GM21360 (cell line): ENCODE measurements around the gene MEIOC.
"Not testable (repeated sequence)": the region's sequence is repeated elsewhere in the genome, so short reads cannot be mapped to it uniquely, and the experiment has no call there.

Source experiments
- ATAC-seq: cut with Tn5 transposase; IDR thresholded peaks from one replicate; pipeline ENCODE4 v1.9.1; 2021; ENCODE audit warnings: mild to moderate bottlenecking, moderate library complexity; ENCODE audit not compliant: unreplicated experiment

Gene MEIOC

GRCh38 chr17:44700288-44700687, 44.0 kb downstream of the MEIOC start:
- ATAC-seq: not testable (repeated sequence)

DNA sequence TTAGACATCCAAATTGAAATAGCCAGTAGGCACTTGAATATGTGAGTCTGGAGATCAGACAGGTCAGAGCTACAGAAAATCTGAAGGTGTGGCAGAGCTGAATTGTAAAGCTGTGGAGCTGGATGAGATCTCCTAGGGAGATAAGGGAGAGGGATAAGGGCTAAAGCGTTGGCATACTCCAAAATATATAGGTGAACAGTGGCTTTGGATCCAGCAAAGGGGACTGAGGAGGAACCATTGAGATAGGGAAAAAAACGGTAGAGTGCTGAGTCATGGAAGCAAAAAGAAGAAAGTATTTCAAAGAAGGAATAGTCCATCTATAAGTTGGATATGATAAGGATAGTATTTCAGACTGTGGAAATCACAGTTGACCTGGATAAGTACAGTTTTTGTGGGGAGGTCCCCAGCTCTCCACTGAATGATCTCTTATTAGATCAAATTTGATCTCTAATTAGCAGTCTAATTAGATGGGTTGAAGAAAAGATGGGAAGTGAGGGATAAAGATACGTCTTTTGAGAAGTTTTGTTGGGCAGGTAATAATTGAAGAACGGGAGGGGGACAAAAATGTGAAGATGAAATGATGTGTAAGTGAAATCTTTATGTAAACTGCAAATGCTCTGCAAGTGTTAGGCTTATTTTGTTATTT, 51.6 kb downstream of the MEIOC start:
- ATAC-seq: no peak

- peak; percentile 49 for ATAC-seq
These were observed 52.4 kb downstream of the MEIOC start, which contains the start of gene DBF4B for GRCh38 chr17:44708401-44709263. TSS of gene DBF4B (plus strand) at chr17:44708665. CDS start at chr17:44708821, 156 bp downstream.

GRCh38 chr17:44719444-44719843, 63.2 kb downstream of the MEIOC start:
- ATAC-seq: no peak

DNA sequence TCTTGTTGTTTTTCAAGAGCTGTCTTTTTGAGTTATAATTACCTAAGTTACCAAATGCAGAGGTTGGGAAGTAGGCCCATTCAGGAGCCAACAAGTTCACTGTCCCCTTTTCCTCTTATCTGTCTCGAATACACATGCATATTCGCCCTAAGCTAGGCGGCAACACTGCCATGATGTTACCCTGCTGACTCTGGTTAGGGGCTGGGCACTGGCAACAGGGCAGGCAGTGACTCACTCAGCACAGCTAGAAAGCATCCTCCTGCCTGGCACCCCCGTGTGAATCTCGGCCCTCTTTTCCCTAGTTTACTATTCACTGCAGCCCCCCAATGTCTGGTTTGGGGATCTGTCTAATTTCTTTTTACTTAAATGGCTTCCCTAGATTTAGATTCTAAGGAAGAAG, 66.0 kb downstream of the MEIOC start:
- no peak for ATAC-seq
